DND-41 (cell line): Measurements from ENCODE around the gene GRIK2.

Experiments used
- CTCF ChIP-seq: IDR thresholded peaks from 2 replicates; pipeline ENCODE4 v1.5.1; 2012; ENCODE audit warnings: borderline replicate concordance, low read length, moderate library complexity, mild to moderate bottlenecking; ENCODE audit not compliant: poor library complexity, severe bottlenecking; ENCODE audit errors: extremely low read depth
- EZH2 ChIP-seq: IDR thresholded peaks from 3 replicates; pipeline ENCODE4 v1.6.1; 2012; ENCODE audit warnings: borderline replicate concordance, low read depth, mild to moderate bottlenecking, moderate library complexity, low read length, inconsistent platforms; ENCODE audit not compliant: severe bottlenecking

- peak; percentile 31 for TF ChIP-seq CTCF
- TF ChIP-seq EZH2 = no peak
These were observed 720.9 kb downstream of the GRIK2 start for GRCh38 chr6:102114402-102114801.
